ENCODE measurements around the gene DACH2. TPM values are rescaled to one million over a fixed set of nuclear protein-coding genes. Genes with fewer than 3 reads are reported as not detected.

Gene DACH2
- total RNA-seq, result not detected

DNA sequence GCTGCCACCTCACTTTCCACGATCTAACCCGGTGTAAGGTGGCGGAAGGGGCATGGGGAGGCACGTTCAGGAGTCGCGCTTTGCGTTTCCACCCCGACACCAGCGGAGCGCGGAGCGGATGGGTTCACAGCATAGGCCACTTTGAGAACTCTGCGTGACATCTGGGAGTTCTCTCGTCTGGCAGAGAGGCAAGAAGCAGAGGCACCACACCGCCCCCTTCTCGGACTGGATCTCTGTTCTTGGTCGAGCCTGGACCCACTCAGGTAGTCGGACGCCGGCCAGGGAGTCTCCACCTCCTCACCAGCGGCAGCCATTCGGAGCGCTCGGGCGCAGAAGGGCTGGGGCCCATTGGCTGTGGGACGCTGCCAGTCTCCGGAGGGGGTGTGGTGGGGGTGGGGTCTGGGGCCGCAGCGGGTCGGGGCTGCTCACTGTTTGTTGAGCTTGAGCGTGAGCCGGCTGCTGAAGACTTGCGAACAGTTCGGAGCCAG lies at the start of gene DACH2:
TSS of gene DACH2 (plus strand) at position 428 of the 488 bp plus-strand sequence.
- intact Hi-C loops (cut with micrococcal nuclease), result no loop called here

DNA sequence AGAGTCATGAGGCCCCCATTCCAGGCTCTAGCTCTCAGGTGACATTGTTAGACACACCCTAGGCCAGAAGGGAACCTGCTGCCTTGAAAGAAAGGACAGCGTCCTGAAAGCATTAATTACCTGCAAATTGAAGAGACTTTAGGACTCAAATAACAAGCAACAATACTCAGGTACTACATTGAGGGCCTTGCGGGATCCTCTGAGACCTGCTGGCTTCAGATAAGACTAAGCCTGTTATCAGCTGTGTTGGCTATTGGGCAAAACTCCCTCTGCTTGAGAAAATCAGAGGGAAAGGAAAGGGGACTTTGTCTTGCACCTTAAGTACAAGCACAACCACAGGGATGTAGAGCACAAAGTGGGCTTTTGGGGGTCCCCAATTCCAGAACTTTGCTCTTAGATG lies 45.9 kb upstream of the DACH2 start:
- CTCF ChIA-PET, result no interaction called here
- Mint-ChIP-seq H3K27ac (no peak overlapping the region), H3K4me3 (no peak overlapping the region), H3K9me3 (no peaks in the 10 kb centered on the region), H3K36me3 (ENCODE audit: low read depth) (no peaks in the 10 kb centered on the region), H3K27me3 (ENCODE audit: low read depth) (no peaks in the 10 kb centered on the region), H3K4me1 (ENCODE audit: low read depth) (no peaks in the 10 kb centered on the region)
- intact Hi-C loops (cut with micrococcal nuclease), result no loop called here
- DNase-seq, result no peak

More for the DNA sequence above, at the start of gene DACH2:
- Mint-ChIP-seq H3K4me3 (peak within 1 kb of the TSS; percentile 71), H3K27me3 (ENCODE audit: low read depth) (peaks cover 18% of the 10 kb centered on the region), H3K4me1 (ENCODE audit: low read depth) (peaks cover 8% of the 10 kb centered on the region), H3K36me3 (ENCODE audit: low read depth) (no peaks in the 10 kb centered on the region), H3K9me3 (no peaks in the 10 kb centered on the region), H3K27ac (no peak within 1 kb of the TSS)
- DNase-seq, result peak; percentile 47
- CTCF ChIA-PET, result no interaction called here

GRCh38 chrX:86103061-86103460 lies 45.2 kb upstream of the DACH2 start:
- H3K4me3 Mint-ChIP-seq, result no peak overlapping the region
- intact Hi-C loops (cut with micrococcal nuclease), result no loop called here
- no peak overlapping the region for H3K27ac Mint-ChIP-seq
- H3K9me3 Mint-ChIP-seq, result no peaks in the 10 kb centered on the region
- no peaks in the 10 kb centered on the region for H3K27me3 Mint-ChIP-seq (ENCODE audit: low read depth)
- CTCF ChIA-PET, result no interaction called here
- H3K4me1 Mint-ChIP-seq (ENCODE audit: low read depth), result no peaks in the 10 kb centered on the region
- no peak for DNase-seq
- no peaks in the 10 kb centered on the region for H3K36me3 Mint-ChIP-seq (ENCODE audit: low read depth)

- no peaks in the 10 kb centered on the region for H3K36me3 Mint-ChIP-seq (ENCODE audit: low read depth)
- H3K27ac Mint-ChIP-seq, result no peak overlapping the region
- H3K4me3 Mint-ChIP-seq, result no peak overlapping the region
- H3K27me3 Mint-ChIP-seq (ENCODE audit: low read depth), result no peaks in the 10 kb centered on the region
- DNase-seq, result no peak
- intact Hi-C loops (cut with micrococcal nuclease), result no loop called here
- no peaks in the 10 kb centered on the region for H3K4me1 Mint-ChIP-seq (ENCODE audit: low read depth)
- CTCF ChIA-PET, result no interaction called here
- H3K9me3 Mint-ChIP-seq, result no peaks in the 10 kb centered on the region
These were observed 43.7 kb upstream of the DACH2 start for GRCh38 chrX:86104526-86104925.

DNA sequence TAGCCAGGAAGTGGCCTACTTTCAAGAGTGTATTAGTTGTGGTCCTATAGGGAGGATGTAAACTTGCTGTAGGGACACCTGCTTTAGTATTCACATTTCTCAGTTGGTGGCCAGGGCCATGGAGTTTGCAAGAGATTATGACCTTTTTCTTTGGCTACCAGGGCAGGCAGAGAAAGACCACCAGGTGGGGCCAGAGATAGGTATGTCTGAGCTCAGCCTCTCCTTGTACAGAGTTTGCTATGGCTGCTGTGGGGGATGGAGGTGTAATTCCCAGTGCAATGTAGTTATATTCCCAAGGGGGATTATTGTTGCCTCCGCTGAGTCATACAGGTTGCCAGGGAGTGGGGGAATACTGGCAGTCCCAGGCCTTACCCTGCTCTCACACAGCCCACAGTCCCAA lies 26.3 kb upstream of the DACH2 start:
- CTCF ChIA-PET, result no interaction called here
- no peak overlapping the region for H3K4me3 Mint-ChIP-seq

DNA sequence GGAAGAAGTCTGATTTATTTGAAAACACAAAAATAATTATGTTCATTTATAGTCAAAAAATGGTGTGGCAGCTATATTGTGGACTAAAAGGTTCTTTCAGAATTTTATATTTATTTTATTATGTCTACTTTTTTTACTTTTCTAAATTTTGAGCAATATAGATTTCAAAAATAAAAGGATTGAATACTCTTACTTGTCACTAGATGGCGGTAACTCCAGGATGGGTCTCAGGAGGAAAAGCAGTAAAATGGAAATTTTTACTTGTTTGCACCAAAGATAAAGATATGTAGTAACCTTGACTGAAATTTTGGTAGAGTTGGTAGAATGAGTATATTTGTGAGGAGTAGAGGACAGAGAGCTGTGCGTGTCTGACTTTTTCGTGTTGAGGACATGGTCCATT lies 14.5 kb upstream of the DACH2 start:
- intact Hi-C loops (cut with micrococcal nuclease), result loop anchor here (10.0 kb wide), 2 partner anchors 811 to 1531 kb away; no protein-coding TSS in a partner anchor
- no peaks in the 10 kb centered on the region for H3K36me3 Mint-ChIP-seq (ENCODE audit: low read depth)
- H3K4me1 Mint-ChIP-seq (ENCODE audit: low read depth), result peaks cover 2% of the 10 kb centered on the region
- H3K27me3 Mint-ChIP-seq (ENCODE audit: low read depth), result peaks cover 2% of the 10 kb centered on the region
- no peaks in the 10 kb centered on the region for H3K9me3 Mint-ChIP-seq
- DNase-seq, result no peak
- no peak overlapping the region for H3K27ac Mint-ChIP-seq
- CTCF ChIA-PET, result interaction anchor here (0.5 kb wide), 1 partner anchor 522 kb away, joined by 3 read pairs; no protein-coding TSS in a partner anchor
- H3K4me3 Mint-ChIP-seq, result no peak overlapping the region

More for the DNA sequence above, 26.3 kb upstream of the DACH2 start:
- DNase-seq, result no peak
- Mint-ChIP-seq H3K4me1 (ENCODE audit: low read depth) (no peaks in the 10 kb centered on the region), H3K27ac (no peak overlapping the region), H3K27me3 (ENCODE audit: low read depth) (peaks cover 5% of the 10 kb centered on the region), H3K9me3 (peaks cover 6% of the 10 kb centered on the region), H3K36me3 (ENCODE audit: low read depth) (no peaks in the 10 kb centered on the region)
- intact Hi-C loops (cut with micrococcal nuclease), result no loop called here

- no peak for DNase-seq
- no peak overlapping the region for H3K4me3 Mint-ChIP-seq
- intact Hi-C loops (cut with micrococcal nuclease), result loop anchor here (10.0 kb wide), 2 partner anchors 808 to 1528 kb away; no protein-coding TSS in a partner anchor
- H3K27ac Mint-ChIP-seq, result no peak overlapping the region
- peaks cover 2% of the 10 kb centered on the region for H3K27me3 Mint-ChIP-seq (ENCODE audit: low read depth)
- H3K4me1 Mint-ChIP-seq (ENCODE audit: low read depth), result peaks cover 2% of the 10 kb centered on the region
- H3K36me3 Mint-ChIP-seq (ENCODE audit: low read depth), result no peaks in the 10 kb centered on the region
- CTCF ChIA-PET, result no interaction called here
- H3K9me3 Mint-ChIP-seq, result no peaks in the 10 kb centered on the region
These were observed 11.2 kb upstream of the DACH2 start for GRCh38 chrX:86137071-86137470.

DNA sequence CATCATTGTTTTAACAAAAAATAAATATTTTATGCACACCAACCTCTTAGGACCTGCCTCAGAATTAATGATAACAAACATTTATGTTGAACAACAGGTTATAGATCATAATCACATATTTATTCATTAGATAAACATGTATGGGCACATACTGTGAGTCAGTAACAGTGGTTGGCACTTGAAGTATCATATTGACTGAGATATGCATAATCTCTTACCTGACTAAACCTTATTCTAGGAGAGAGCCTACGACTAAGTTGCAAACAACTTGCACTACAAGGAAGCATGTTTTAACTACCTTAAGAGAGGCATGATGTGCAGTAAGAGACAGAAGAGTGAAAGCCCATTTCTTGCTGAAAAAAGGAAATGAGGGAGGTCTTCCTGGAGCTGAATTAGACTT lies 6.5 kb upstream of the DACH2 start:
- DNase-seq, result no peak
- Mint-ChIP-seq H3K9me3 (no peaks in the 10 kb centered on the region), H3K27me3 (ENCODE audit: low read depth) (peaks cover 2% of the 10 kb centered on the region), H3K4me1 (ENCODE audit: low read depth) (no peaks in the 10 kb centered on the region), H3K4me3 (no peak overlapping the region), H3K36me3 (ENCODE audit: low read depth) (no peaks in the 10 kb centered on the region), H3K27ac (no peak overlapping the region)
- intact Hi-C loops (cut with micrococcal nuclease), result no loop called here
- CTCF ChIA-PET, result no interaction called here

DNA sequence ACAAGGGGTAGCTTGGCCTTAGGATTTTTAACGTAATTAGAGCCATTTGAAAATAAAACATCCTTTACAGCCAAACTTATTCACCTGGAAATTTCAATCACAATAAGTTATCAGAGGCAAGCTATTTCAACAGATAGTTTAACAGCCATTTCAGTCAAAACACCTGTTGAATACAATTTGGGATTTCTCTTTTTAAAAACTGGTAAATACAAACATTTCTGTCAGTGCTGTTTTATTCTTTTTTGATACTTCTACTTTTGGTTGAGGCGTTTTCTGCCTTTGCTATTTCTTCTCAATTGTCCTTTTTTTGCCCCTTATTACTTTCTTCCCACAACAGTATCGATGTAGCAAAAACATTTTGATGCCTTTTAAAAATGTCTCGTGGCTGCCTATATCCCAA lies 2.1 kb upstream of the DACH2 start:
- intact Hi-C loops (cut with micrococcal nuclease), result no loop called here
- DNase-seq, result no peak
- Mint-ChIP-seq H3K4me3 (no peak overlapping the region), H3K36me3 (ENCODE audit: low read depth) (no peaks in the 10 kb centered on the region), H3K27me3 (ENCODE audit: low read depth) (peaks cover 18% of the 10 kb centered on the region), H3K9me3 (no peaks in the 10 kb centered on the region), H3K4me1 (ENCODE audit: low read depth) (peaks cover 8% of the 10 kb centered on the region), H3K27ac (no peak overlapping the region)
- CTCF ChIA-PET, result no interaction called here

DNA sequence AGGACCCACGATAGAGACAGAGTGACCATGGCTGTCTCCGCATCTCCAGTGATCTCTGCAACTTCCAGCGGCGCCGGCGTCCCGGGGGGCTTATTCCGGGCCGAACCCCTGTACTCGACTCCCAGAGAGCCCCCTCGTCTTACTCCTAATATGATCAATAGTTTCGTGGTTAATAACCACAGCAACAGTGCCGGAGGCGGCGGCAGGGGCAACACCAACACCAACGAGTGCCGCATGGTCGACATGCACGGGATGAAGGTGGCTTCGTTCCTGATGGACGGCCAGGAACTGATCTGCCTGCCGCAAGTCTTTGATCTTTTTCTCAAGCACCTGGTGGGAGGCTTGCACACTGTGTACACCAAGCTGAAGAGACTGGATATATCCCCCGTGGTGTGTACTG lies 343 bp downstream of the DACH2 start:
- Mint-ChIP-seq H3K4me3 (peak overlapping the region; percentile 71), H3K27me3 (ENCODE audit: low read depth) (peaks cover 18% of the 10 kb centered on the region), H3K4me1 (ENCODE audit: low read depth) (peaks cover 8% of the 10 kb centered on the region), H3K27ac (no peak overlapping the region), H3K36me3 (ENCODE audit: low read depth) (no peaks in the 10 kb centered on the region), H3K9me3 (no peaks in the 10 kb centered on the region)
- no peak for DNase-seq
- CTCF ChIA-PET, result no interaction called here
- intact Hi-C loops (cut with micrococcal nuclease), result no loop called here

- Mint-ChIP-seq H3K4me1 (ENCODE audit: low read depth) (peaks cover 8% of the 10 kb centered on the region), H3K27me3 (ENCODE audit: low read depth) (peaks cover 18% of the 10 kb centered on the region), H3K36me3 (ENCODE audit: low read depth) (no peaks in the 10 kb centered on the region), H3K9me3 (no peaks in the 10 kb centered on the region), H3K4me3 (peak overlapping the region; percentile 71), H3K27ac (no peak overlapping the region)
- CTCF ChIA-PET, result no interaction called here
- no peak for DNase-seq
- intact Hi-C loops (cut with micrococcal nuclease), result no loop called here
These were observed 868 bp downstream of the DACH2 start for GRCh38 chrX:86149119-86149518.

- no peaks in the 10 kb centered on the region for H3K4me1 Mint-ChIP-seq (ENCODE audit: low read depth)
- no peak overlapping the region for H3K4me3 Mint-ChIP-seq
- no peak for DNase-seq
- CTCF ChIA-PET, result no interaction called here
- no peaks in the 10 kb centered on the region for H3K36me3 Mint-ChIP-seq (ENCODE audit: low read depth)
- intact Hi-C loops (cut with micrococcal nuclease), result no loop called here
- no peak overlapping the region for H3K27ac Mint-ChIP-seq
- H3K9me3 Mint-ChIP-seq, result no peaks in the 10 kb centered on the region
- peaks cover 6% of the 10 kb centered on the region for H3K27me3 Mint-ChIP-seq (ENCODE audit: low read depth)
These were observed 6.3 kb downstream of the DACH2 start for GRCh38 chrX:86154553-86154952.

- Mint-ChIP-seq H3K4me1 (ENCODE audit: low read depth) (no peaks in the 10 kb centered on the region), H3K4me3 (no peak overlapping the region), H3K36me3 (ENCODE audit: low read depth) (no peaks in the 10 kb centered on the region), H3K9me3 (no peaks in the 10 kb centered on the region), H3K27me3 (ENCODE audit: low read depth) (peaks cover 10% of the 10 kb centered on the region), H3K27ac (no peak overlapping the region)
- DNase-seq, result no peak
- CTCF ChIA-PET, result no interaction called here
- intact Hi-C loops (cut with micrococcal nuclease), result loop anchor here (2.0 kb wide), 1 partner anchor 321 kb away; no protein-coding TSS in a partner anchor
These were observed 23.1 kb downstream of the DACH2 start for GRCh38 chrX:86171366-86171765.

Measured in activated naive CD4-positive, alpha-beta T cell treated with anti-CD3 and anti-CD28 coated beads for 36 hours (primary cell).